IMR-90 (cell line): ENCODE measurements around the gene ARTN.

Source experiments
- CTCF ChIP-seq: conservative IDR thresholded peaks from 2 replicates; pipeline ENCODE4 v1.5.1; 2012; ENCODE audit warnings: mild to moderate bottlenecking, low read depth, low read length, improper control_type of control experiment
- POLR2A ChIP-seq: IDR thresholded peaks from 2 replicates; pipeline ENCODE4 v1.6.1; 2012; ENCODE audit warnings: mild to moderate bottlenecking, low read depth, low read length
- RFX5 ChIP-seq: IDR thresholded peaks from 2 replicates; pipeline ENCODE4 v1.8.0; 2012; ENCODE audit warnings: low read depth, mild to moderate bottlenecking, low read length, moderate library complexity
- SMC3 ChIP-seq: fragments of 150-350 bp; IDR thresholded peaks from 2 replicates; pipeline ENCODE4 v1.6.1; 2016; ENCODE audit warnings: low read depth, mild to moderate bottlenecking, antibody characterized with exemption, low read length, moderate library complexity

GRCh38 chr1:43945674-43946235 lies 12.2 kb downstream of the ARTN start:
- TF ChIP-seq RFX5: no peak
- TF ChIP-seq SMC3: no peak
- no peak for TF ChIP-seq POLR2A
- no peak for TF ChIP-seq CTCF
